Neuronal stem cell (in vitro differentiated cells): ENCODE measurements around the gene RUFY2.
A peak's percentile ranks its signal among the peaks of the same experiment; 100 is the strongest.

Experiments used
- DNase-seq: peaks from one replicate; pipeline ENCODE4 v3.0.0-alpha.2; 2013; ENCODE audit warnings: low spot score
- H2AFZ ChIP-seq: one replicate; pipeline ENCODE4 v1.6.1; 2013; ENCODE audit warnings: mild to moderate bottlenecking, low read length, inconsistent platforms
- H2AK5ac ChIP-seq: 2 replicates; pipeline ENCODE4 v1.6.1; 2013; ENCODE audit warnings: low read depth, mild to moderate bottlenecking, inconsistent platforms, low read length, moderate library complexity, mixed read lengths
- H2BK120ac ChIP-seq: 2 replicates; pipeline ENCODE4 v1.6.1; 2013; ENCODE audit warnings: low read depth, mild to moderate bottlenecking, inconsistent platforms, low read length, moderate library complexity, mixed read lengths
- H2BK12ac ChIP-seq: one replicate; pipeline ENCODE4 v1.6.1; 2013; ENCODE audit warnings: low read length, inconsistent platforms
- H2BK15ac ChIP-seq: 2 replicates; pipeline ENCODE4 v1.6.1; 2013; ENCODE audit warnings: mild to moderate bottlenecking, low read length, inconsistent platforms, mixed read lengths
- H2BK5ac ChIP-seq: one replicate; pipeline ENCODE4 v1.6.1; 2013; ENCODE audit warnings: inconsistent platforms, mild to moderate bottlenecking, low read length, moderate library complexity
- H3K14ac ChIP-seq: one replicate; pipeline ENCODE4 v1.6.1; 2013; ENCODE audit warnings: low read length, inconsistent platforms
- H3K18ac ChIP-seq: 2 replicates; pipeline ENCODE4 v1.6.1; 2013; ENCODE audit warnings: low read length, inconsistent platforms
- H3K23ac ChIP-seq: 2 replicates; pipeline ENCODE4 v1.6.1; 2013; ENCODE audit warnings: low read depth, mild to moderate bottlenecking, mixed read lengths, low read length, inconsistent platforms; ENCODE audit not compliant: poor library complexity
- H3K27ac ChIP-seq: replicated peaks from 3 replicates; pipeline ENCODE4 v1.5.1; 2013; ENCODE audit warnings: low read length, inconsistent platforms
- H3K27me3 ChIP-seq, 3 experiments: 2 replicates each; pipeline ENCODE4 v1.6.1; 2013; ENCODE audit warnings: low read length in 3 of 3, mild to moderate bottlenecking in 2 of 3, inconsistent platforms in 1 of 3, low read depth in 1 of 3, mixed read lengths in 1 of 3, moderate library complexity in 1 of 3; ENCODE audit not compliant: control insufficient read depth in 3 of 3, insufficient read depth in 3 of 3
- H3K36me3 ChIP-seq, 2 donors: replicated peaks in 1 of 2; 2 replicates each; pipeline ENCODE4 v1.6.1; 2013; ENCODE audit warnings: low read length in 2 of 2; ENCODE audit not compliant: control insufficient read depth in 2 of 2, insufficient read depth in 2 of 2
- H3K4ac ChIP-seq: 2 replicates; pipeline ENCODE4 v1.6.1; 2013; ENCODE audit warnings: inconsistent platforms, mild to moderate bottlenecking, low read length, moderate library complexity
- H3K4me1 ChIP-seq, 2 donors: 1 replicate in 1 of 2; 2 replicates in 1 of 2; pipeline ENCODE4 v1.6.1; 2013; ENCODE audit warnings: low read length in 2 of 2, low read depth in 1 of 2; ENCODE audit not compliant: control insufficient read depth in 2 of 2, insufficient read depth in 1 of 2
- H3K4me2 ChIP-seq: one replicate; pipeline ENCODE4 v1.6.1; 2013; ENCODE audit warnings: mild to moderate bottlenecking, low read length, inconsistent platforms; ENCODE audit not compliant: insufficient read depth, poor library complexity, severe bottlenecking
- H3K4me3 ChIP-seq, 2 donors: 2 replicates each; pipeline ENCODE4 v1.5.1; 2013; ENCODE audit warnings: low read length in 2 of 2, mild to moderate bottlenecking in 2 of 2, inconsistent platforms in 1 of 2, moderate library complexity in 1 of 2
- H3K79me1 ChIP-seq: one replicate; pipeline ENCODE4 v1.6.1; 2013; ENCODE audit warnings: low read depth, mild to moderate bottlenecking, inconsistent platforms, low read length, moderate library complexity
- H3K9ac ChIP-seq: one replicate; pipeline ENCODE4 v1.6.1; 2013; ENCODE audit warnings: mild to moderate bottlenecking, low read depth, low read length, inconsistent platforms; ENCODE audit not compliant: poor library complexity
- H3K9me3 ChIP-seq, 2 donors: replicated peaks in 1 of 2; 2 replicates each; pipeline versions ENCODE3 to v1.6.1; 2013; ENCODE audit warnings: low read length in 2 of 2, mild to moderate bottlenecking in 2 of 2, inconsistent platforms in 1 of 2, low read depth in 1 of 2, mixed read lengths in 1 of 2, moderate library complexity in 1 of 2; ENCODE audit not compliant: control insufficient read depth in 2 of 2, insufficient read depth in 1 of 2
- H4K8ac ChIP-seq: one replicate; pipeline ENCODE4 v1.6.1; 2013; ENCODE audit warnings: low read depth, mild to moderate bottlenecking, inconsistent platforms, low read length, moderate library complexity
- H4K91ac ChIP-seq: one replicate; pipeline ENCODE4 v1.6.1; 2013; ENCODE audit warnings: low read length, low read depth, mild to moderate bottlenecking, inconsistent platforms; ENCODE audit not compliant: poor library complexity
- WGBS, 2 donors: extraction: QIAGEN DNeasy Blood & Tissue Kit; methylation state at CpG; one replicate each; pipeline ENCODE4 v1.1.7; 2013; ENCODE audit warnings: missing lambda C conversion rate in 2 of 2, mixed read lengths in 1 of 2; ENCODE audit not compliant: insufficient read length in 2 of 2, insufficient replicate concordance in 1 of 2; ENCODE audit errors: extremely low coverage in 2 of 2; 5-methylcytosine and 5-hydroxymethylcytosine counted together

RUFY2 gene

DNA sequence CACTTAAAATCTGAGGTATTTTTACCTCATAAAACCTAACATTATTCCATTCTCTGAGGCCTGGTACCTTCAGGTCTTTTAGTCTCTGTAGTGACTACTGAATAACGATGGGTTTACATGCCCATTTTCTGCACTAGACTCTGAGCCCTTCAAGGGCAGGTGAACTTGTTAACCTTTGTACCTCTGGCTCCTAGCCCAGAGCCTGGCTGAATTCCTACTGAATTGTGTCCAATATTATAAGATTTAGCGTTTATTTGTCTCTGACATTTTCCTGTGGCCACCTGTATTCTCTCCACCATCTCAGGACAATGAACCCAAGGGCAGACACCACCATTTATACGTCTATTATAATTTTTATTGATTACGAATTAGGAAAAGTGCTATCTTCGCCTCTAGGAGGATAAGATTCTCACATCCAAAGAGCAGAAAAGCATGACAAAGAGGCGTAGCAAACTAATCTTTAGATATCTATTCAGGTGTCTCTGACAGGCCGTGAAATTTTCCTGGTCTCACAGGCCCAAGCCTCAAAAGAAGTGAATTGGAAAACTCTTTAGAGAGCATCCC, 103.1 kb downstream of the RUFY2 start:
- Histone ChIP-seq H3K23ac (no peak overlapping the region), H3K4me1 (no peaks in the 10 kb centered on the region), H3K18ac (no peak overlapping the region), H4K91ac (no peak overlapping the region), H3K27me3 (no peaks in the 10 kb centered on the region), H2BK120ac (no peak overlapping the region), H3K27ac (no peak overlapping the region), H2AK5ac (no peak overlapping the region), H3K79me1 (no peaks in the 10 kb centered on the region), H3K9me3 (no peaks in the 10 kb centered on the region), H4K8ac (no peak overlapping the region), H3K36me3 (no peaks in the 10 kb centered on the region), H3K14ac (no peak overlapping the region), H3K4me2 (no peak overlapping the region), H2AFZ (no peak overlapping the region), H3K4me3 (no peak overlapping the region), H3K4ac (no peak overlapping the region), H2BK5ac (no peak overlapping the region), H2BK15ac (no peak overlapping the region), H2BK12ac (no peak overlapping the region), H3K9ac (no peak overlapping the region)
- WGBS, 2 donors = no CpG with 5 or more reads among the region's 7 CpGs
- DNase-seq = no peak

DNA sequence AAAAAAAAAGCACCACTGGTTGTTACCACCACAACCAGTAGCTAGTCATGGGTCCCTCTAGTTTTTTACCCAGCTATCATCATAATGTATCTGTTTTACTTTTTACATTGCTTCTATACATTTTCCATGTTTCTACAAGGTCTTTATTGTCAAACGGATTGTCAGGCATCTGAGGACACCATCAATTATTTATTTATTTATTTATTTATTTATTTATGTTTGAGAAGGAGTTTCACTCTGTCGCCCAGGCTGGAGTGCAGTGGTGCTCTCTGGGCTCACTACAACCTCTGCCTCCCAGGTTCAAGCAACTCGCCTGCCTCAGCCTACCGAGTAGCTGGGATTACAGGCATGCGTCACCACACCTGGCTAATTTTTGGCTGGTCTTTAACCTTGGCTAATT, 104.2 kb downstream of the RUFY2 start:
- no peak for DNase-seq
- Histone ChIP-seq H3K4me2 (no peak overlapping the region), H2AFZ (no peak overlapping the region), H3K9me3 (no peaks in the 10 kb centered on the region), H2BK12ac (no peak overlapping the region), H3K23ac (no peak overlapping the region), H2BK15ac (no peak overlapping the region), H2BK120ac (no peak overlapping the region), H4K8ac (no peak overlapping the region), H3K36me3 (no peaks in the 10 kb centered on the region), H3K18ac (no peak overlapping the region), H3K9ac (no peak overlapping the region), H3K79me1 (no peaks in the 10 kb centered on the region), H3K4me1 (no peaks in the 10 kb centered on the region), H2BK5ac (no peak overlapping the region), H3K27ac (no peak overlapping the region), H3K14ac (no peak overlapping the region), H4K91ac (no peak overlapping the region), H3K4ac (no peak overlapping the region), H2AK5ac (no peak overlapping the region), H3K27me3 (no peaks in the 10 kb centered on the region), H3K4me3 (no peak overlapping the region)
- WGBS, 2 donors = no CpG with 5 or more reads among the region's 5 CpGs

DNA sequence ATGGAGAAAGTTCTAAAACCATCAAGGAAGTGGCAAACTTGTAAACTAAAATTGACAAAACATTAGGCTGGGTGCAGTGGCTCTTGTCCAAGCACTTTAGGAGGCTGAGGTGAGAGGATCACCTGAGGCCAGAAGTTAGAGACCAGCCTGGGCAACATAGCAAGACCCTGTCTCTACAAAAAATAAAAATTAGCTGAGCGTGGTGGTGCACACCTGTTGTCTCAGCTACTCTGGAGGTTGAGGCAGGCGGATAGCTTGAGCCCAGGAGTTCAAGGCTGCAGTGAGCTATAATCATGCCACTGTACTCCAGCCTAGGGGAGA, 104.6 kb downstream of the RUFY2 start:
- no peak overlapping the region for H3K23ac ChIP-seq
- DNase-seq = no peak
- H3K9me3 ChIP-seq = no peaks in the 10 kb centered on the region
- H2BK120ac ChIP-seq = no peak overlapping the region
- H3K14ac ChIP-seq = no peak overlapping the region
- H2AK5ac ChIP-seq = no peak overlapping the region
- H3K4ac ChIP-seq = no peak overlapping the region
- no peak overlapping the region for H3K18ac ChIP-seq
- no CpG with 5 or more reads among the region's 2 CpGs for WGBS, 2 donors
- H2BK15ac ChIP-seq = no peak overlapping the region
- no peak overlapping the region for H4K91ac ChIP-seq
- H3K4me2 ChIP-seq = no peak overlapping the region
- H2BK5ac ChIP-seq = no peak overlapping the region
- no peaks in the 10 kb centered on the region for H3K79me1 ChIP-seq
- H3K4me1 ChIP-seq = no peaks in the 10 kb centered on the region
- no peaks in the 10 kb centered on the region for H3K36me3 ChIP-seq
- H3K9ac ChIP-seq = no peak overlapping the region
- no peak overlapping the region for H3K4me3 ChIP-seq
- H3K27me3 ChIP-seq = no peaks in the 10 kb centered on the region
- H3K27ac ChIP-seq = no peak overlapping the region
- H2AFZ ChIP-seq = no peak overlapping the region
- H4K8ac ChIP-seq = no peak overlapping the region
- H2BK12ac ChIP-seq = no peak overlapping the region

DNA sequence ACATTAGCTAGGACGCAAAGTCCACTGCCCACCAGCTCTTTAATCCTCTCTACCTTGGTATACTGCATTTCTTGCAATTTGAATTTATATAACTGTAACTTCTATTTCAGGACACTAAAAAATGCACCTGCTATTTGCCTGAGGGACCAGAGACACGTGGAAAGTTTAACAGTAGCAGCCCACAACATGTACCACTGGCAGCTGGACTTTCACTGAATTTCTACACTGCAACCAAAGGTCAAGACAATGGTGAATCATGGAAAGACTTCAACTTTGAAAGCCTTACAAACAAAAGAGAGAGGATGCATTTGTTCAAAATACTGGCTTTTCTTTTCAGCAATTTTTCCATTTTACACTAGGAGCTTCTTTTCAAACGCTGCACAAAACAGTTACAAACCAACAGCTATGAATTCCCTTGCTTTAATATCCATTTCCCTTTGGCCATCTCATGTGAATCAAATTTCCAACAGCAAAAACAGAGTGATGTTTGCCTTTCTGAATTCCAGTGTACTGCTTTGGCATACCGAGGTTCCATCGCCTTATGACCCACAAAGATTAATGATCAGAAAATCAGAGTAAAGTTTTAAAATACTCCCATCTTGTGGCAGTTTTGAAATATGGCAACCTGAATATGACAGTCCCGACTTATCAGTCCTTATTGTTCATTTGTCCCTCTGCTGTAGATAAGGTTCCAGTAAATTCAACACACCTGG, 105.1 kb downstream of the RUFY2 start:
- Histone ChIP-seq H3K36me3 (no peaks in the 10 kb centered on the region), H4K91ac (no peak overlapping the region), H4K8ac (no peak overlapping the region), H2BK5ac (no peak overlapping the region), H3K4me1 (peaks cover 0 to 1% of the 10 kb centered on the region in 2 donors), H3K4ac (no peak overlapping the region), H3K4me3 (no peak overlapping the region), H2AFZ (no peak overlapping the region), H3K27me3 (no peaks in the 10 kb centered on the region), H3K27ac (no peak overlapping the region), H3K79me1 (no peaks in the 10 kb centered on the region), H2BK15ac (no peak overlapping the region), H3K14ac (no peak overlapping the region), H3K23ac (no peak overlapping the region), H3K18ac (no peak overlapping the region), H2BK12ac (no peak overlapping the region), H2BK120ac (no peak overlapping the region), H3K9me3 (no peaks in the 10 kb centered on the region), H2AK5ac (no peak overlapping the region), H3K4me2 (no peak overlapping the region), H3K9ac (no peak overlapping the region)
- no CpG with 5 or more reads among the region's 6 CpGs for WGBS, 2 donors
- DNase-seq = peak; percentile 14
